GM12872 (cell line): ENCODE measurements around the gene LYSMD4.

Experiments
- TF ChIP-seq, protein P1 (sequence below): IDR thresholded peaks from 3 replicates; pipeline ENCODE4 v1.5.1; 2011; ENCODE audit warnings: low read depth, mild to moderate bottlenecking, low read length, moderate library complexity; ENCODE audit not compliant: insufficient read depth

The LYSMD4 gene

DNA sequence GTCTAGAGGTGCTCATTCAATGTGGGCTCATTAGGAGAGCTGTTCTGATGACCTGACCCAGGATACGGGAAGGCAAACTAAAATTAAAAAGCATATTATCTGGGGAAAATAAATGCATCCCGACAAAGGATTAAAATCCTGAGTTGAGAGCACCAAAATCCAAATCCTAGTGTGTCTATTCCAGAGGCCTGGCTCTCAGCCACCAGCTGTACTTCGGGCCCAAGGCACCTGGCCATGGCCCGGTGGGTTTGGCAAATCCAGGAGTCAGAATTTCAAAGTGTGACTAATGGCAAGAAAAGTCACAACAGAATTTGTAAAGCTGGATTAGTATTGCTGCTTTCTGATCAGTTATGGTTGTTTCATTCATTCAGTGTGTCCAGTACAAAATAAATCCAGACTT, 2.6 kb upstream of the LYSMD4 start:
- TF ChIP-seq, protein P1, sequence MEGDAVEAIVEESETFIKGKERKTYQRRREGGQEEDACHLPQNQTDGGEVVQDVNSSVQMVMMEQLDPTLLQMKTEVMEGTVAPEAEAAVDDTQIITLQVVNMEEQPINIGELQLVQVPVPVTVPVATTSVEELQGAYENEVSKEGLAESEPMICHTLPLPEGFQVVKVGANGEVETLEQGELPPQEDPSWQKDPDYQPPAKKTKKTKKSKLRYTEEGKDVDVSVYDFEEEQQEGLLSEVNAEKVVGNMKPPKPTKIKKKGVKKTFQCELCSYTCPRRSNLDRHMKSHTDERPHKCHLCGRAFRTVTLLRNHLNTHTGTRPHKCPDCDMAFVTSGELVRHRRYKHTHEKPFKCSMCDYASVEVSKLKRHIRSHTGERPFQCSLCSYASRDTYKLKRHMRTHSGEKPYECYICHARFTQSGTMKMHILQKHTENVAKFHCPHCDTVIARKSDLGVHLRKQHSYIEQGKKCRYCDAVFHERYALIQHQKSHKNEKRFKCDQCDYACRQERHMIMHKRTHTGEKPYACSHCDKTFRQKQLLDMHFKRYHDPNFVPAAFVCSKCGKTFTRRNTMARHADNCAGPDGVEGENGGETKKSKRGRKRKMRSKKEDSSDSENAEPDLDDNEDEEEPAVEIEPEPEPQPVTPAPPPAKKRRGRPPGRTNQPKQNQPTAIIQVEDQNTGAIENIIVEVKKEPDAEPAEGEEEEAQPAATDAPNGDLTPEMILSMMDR = no peak

DNA sequence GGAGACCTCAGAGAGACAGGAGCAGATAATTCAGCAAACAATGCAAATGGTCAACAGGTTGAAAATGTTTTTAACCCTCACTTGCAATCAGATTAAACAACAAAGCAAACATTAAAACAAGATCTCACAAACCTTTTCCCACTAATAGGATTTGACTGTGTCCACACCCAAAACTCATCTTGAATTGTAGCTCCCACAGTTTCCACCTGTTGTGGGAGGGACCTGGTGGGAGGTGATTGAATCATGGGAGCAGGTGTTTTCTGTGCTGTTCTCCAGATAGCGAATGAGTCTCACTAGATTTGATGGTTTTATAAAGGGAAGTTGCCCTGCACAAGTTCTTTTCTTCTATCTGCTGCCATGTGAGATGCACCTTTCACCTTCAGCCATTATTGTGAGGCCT, 1.3 kb upstream of the LYSMD4 start:
- TF ChIP-seq, protein P1 = no peak

DNA sequence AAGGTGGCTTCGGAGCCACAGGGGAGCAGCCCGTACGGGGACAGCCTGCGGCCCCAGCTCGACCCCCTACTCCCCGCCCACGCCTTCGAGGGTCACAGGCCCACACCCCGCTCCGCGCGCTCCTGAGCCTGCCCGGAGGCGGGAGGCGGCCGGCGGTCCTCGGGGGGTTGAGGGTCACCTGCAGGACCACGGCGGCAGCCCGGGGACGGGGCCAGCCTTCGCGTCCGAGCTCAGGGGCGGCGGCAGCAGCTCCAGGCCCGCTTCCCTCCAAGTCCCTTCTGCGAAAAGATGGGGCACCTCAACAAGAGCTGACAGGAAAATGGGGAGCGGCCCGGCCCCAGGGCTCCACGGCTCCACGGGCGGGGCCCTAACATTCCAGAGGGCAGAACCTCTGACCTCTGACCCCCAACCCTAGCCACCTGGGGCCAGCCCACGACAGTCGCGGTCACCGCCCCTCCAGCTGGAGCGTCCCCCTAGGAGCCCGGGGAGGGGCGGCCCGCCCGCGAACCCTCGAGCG, 428 bp downstream of the LYSMD4 start:
- TF ChIP-seq, protein P1 = no peak

DNA sequence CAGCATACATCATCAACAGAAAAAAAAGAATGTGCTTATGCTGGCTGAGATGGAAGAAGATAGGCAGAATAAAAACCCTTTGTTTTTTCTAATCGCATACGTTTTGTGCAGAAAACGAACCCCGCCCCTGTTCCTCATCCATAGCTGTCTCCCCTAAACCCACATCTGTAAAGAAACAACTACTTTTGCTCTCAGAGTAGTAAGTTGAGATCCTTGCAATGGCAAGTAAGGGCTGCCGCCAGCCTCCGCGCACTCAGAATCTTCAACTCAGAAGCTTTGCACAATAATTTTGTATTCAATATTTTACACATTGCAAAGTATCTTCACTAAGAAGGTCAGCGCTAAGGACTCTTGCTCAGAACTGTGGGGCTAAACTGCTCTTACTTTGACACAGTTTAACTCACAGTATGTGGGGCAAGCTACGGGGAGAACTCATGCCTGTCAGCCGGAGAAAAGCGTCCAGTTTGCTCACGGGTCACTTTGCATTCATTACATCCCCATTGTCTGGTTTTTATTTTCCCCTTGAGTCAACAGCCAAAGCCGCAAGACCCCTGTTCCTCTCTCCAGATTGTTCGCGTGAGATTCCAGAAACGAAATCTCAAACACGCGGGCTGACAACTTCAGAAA, 1.0 kb downstream of the LYSMD4 start:
- TF ChIP-seq, protein P1 = no peak

DNA sequence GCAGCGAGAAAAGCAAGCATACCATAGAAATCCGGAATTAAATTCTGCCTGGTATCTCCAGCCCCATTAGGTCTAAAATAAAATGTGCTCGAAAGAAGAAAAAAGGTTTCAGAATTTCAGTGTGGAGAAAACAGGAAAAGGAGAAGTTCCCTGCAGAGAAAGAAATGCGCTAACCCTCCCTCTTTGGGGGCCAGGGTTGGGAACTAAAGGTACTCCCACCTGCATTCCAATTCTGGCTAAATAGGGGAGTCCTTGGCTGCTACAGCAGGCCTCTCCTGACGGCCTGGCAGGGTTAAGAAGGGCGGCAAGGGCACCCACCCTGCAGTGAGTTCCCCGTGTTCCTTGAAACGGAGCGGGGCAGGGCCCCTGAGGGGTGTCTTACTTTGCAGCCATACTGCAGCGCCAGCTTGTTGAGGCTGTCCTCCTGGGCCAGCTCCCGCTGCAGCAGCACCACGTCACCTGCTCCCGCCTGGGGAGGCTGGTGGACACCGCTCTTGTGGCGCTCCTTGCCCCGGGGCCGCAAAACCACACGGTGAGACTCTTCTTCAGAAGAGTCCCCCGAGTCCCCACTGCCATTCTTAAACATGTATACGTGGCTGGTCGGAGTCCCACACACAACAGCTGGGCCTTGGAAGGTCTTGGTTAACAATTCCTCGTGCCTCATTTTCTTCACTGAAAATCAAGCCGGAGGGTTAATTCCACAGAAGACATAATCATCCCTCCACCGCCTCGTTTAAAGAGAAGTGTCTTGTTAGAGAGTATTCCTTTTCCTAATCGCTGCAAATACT, 1.7 kb downstream of the LYSMD4 start:
- TF ChIP-seq, protein P1 = no peak

DNA sequence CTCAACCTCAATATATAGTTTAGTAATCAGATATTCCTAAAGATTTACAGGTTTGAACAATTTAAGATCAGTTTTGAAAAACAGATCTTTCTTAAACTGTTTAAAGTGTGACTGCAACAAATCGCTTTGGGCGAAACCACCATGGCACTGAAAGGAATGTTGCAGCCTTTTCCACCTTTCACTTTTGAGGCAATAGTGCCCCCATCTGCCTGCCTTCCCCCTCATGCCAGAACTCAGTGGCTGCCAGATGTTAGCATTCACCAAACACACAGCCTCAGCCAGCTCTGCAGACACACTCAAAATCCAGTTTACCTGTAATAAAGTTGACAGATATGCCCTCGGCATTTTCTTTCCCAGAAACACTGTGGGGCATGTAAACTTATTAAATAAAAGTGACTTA, 3.3 kb downstream of the LYSMD4 start:
- TF ChIP-seq, protein P1 = peak; percentile 66

DNA sequence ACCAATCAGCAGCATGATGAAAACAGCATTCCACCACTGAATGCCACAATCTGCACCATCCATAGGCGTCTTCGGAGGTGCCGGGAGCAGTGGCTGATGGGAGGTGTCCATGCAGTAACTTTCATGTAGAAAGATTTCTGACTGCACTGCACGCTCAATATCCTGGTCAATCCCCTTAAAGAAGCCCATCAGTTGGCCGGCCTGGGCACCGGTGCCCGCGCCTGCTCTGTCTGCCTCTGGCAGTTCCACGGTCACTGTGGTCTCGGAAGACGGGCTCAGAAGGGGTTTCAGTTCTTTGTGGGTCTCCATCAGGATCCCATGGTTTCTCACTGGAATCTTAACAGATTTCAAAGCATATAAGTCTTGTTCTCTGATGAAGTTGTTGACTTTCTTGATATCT, 3.9 kb downstream of the LYSMD4 start:
- TF ChIP-seq, protein P1 = no peak
